Ramos (cell line): ENCODE data around the gene JPH2.

Experiments
- in situ Hi-C: fragments of 300-500 bp; cut with MboI; formaldehyde crosslinking; loops from one replicate; pipeline ENCODE4 v1.14.3; 2022; ENCODE audit warnings: low sequenced_read_pairs; ENCODE audit not compliant: unreplicated experiment

The JPH2 gene

GRCh38 chr20:44215125-44215524, 28.1 kb upstream of the JPH2 start:
- in situ Hi-C loops, result loop anchor here (5.0 to 25.0 kb wide), 3 partner anchors 97 to 472 kb away; partner anchors contain the start of gene FITM2

- in situ Hi-C loops, result loop anchor here (25.0 kb wide), 2 partner anchors 400 to 475 kb away; no protein-coding TSS in a partner anchor
Measured at GRCh38 chr20:44212792-44213191, 25.8 kb upstream of the JPH2 start.

- in situ Hi-C loops, result loop anchor here (25.0 kb wide), 2 partner anchors 401 to 476 kb away; no protein-coding TSS in a partner anchor
Measured at GRCh38 chr20:44211177-44212039, 24.4 kb upstream of the JPH2 start.

- in situ Hi-C loops, result loop anchor here (25.0 kb wide), 2 partner anchors 402 to 477 kb away; no protein-coding TSS in a partner anchor
Measured at GRCh38 chr20:44210406-44211176, 23.6 kb upstream of the JPH2 start, which contains the start of gene OSER1. OSER1 (minus strand) TSS chr20:44210771; CDS start chr20:44206957, 3,814 bp downstream.

DNA sequence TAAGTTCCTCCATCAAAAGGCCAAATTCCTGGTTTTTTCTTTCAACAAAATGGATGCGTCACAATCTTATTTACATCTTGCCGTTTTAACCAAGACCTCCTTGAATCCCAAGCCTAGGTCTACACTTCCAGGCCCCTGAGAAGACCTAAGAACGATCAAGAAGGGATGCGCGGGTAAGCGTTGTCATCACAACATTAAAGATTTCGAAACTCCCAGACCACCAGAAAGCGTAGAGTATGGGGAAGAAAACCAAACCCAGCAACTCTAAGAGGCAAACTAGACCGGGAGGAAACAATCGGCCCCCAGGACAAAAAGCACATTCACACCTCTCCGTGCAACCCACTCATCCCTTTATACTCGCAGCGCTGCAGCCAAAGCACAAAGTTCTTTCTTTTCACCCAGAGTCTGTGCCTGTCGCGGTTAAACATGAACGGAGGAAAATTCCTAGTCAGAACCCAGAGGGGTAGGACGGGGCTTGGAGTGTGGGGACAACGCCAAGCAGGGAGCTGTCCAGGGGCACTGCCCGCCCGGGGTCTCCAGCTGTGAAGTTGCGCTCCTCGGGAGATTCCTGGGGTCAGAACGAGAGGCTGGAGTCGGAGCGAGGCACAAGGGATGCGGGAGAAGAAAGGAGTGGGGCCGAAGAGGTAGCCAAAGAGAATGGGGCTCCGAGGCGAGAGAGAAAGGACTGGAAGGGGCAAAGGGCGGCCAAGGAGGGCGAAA, 22.9 kb upstream of the JPH2 start:
- in situ Hi-C loops, result loop anchor here (25.0 kb wide), 2 partner anchors 402 to 477 kb away; no protein-coding TSS in a partner anchor

DNA sequence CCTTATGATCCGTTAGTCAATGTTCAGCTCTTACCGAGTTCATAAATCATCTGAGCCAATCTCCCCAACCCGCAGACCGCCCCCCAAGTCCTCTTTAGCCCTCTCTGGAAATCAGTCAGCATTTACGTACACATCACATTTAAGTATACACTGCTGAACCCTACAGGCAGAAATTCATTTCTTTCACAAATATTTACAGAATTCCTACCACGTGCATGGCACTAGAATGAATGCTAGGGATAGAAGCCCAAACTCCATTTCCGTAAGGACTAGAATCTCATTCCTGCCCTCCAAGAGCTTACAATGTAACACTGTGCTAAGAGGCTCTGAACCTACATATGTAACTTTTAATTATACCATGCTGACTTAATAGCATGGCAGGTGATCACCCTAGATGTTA, 21.8 kb upstream of the JPH2 start:
- in situ Hi-C loops, result loop anchor here (25.0 kb wide), 2 partner anchors 404 to 479 kb away; no protein-coding TSS in a partner anchor

DNA sequence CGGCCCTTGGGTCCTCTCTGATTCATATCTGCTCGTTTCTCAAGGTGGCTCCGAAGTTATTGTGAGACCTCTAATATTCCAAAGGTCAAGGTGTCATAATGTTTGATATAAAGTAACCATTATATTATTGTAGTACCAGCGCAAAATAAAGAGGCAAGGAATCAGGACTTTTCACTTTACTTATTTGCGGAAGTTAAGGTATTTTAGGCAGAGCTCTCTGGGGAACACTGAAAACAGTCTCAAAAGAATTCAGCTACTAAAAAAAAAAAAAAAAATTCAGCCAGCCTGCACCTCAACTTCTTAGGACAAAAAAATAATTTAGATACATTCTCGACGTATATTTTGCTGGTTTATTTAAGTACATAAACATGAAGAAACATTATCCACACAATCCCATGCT, 21.2 kb upstream of the JPH2 start:
- in situ Hi-C loops, result loop anchor here (25.0 kb wide), 2 partner anchors 404 to 479 kb away; no protein-coding TSS in a partner anchor

DNA sequence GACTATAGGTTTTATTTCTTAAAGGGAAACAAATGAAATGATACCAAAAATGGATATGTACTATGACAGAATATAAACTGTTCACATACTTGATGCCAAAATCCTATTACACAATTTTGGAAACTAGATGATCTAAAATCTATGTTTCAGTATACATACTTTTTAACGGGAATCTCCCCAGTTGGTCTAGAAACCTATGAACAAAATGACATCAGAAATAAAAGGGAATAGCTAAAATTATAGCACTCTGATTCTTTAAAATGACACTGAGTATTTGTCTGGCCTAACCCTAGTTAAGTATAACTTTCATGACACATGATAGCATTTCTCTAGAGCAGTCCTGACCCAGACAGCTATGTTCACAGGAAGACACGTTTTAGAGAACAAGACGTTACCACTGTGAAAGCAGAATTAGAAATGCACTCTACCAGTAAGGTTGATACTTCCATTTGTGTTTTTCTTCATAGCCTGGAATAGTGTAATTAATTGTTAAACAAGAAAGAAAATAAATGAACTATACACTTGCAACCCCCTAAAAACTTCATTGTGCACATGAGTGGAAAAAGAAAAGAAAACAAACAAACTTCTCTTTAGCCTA, 20.2 kb upstream of the JPH2 start:
- in situ Hi-C loops, result loop anchor here (25.0 kb wide), 2 partner anchors 405 to 480 kb away; no protein-coding TSS in a partner anchor

GRCh38 chr20:44206132-44206531, 19.1 kb upstream of the JPH2 start:
- in situ Hi-C loops, result loop anchor here (25.0 kb wide), 2 partner anchors 406 to 481 kb away; no protein-coding TSS in a partner anchor

- in situ Hi-C loops, result loop anchor here (25.0 kb wide), 2 partner anchors 407 to 482 kb away; no protein-coding TSS in a partner anchor
Measured at GRCh38 chr20:44204832-44205215, 17.8 kb upstream of the JPH2 start.

DNA sequence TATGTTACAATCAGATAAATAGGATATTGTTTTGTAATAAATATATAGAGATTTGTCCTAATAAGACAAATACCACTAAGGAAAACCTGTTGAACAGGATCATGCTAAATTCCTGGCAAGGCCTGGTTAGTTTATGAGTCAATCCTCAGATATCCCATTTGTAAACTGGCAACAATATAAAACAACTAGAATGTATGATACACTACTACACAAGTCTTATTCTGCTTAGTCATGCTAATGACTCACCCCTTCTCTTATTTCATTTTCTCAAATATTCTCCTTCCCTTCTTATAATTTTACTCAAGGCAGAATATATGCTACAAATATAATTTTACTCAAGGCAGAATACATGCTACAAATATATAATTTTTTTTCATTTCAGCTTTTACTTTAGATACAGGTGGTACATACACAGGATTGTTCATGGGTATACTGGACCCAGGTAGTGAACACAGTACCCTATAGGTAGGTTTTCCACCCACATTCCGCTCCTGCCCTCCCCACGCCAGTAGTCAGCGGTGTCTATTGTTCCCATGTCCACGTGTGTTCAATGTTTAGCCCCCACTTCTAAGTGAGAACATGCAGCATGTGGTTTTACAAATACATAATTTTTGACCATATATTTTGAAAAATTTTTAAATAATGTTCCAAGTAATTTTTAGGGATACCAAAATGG, 17.3 kb upstream of the JPH2 start:
- in situ Hi-C loops, result loop anchor here (25.0 kb wide), 2 partner anchors 408 to 483 kb away; no protein-coding TSS in a partner anchor

DNA sequence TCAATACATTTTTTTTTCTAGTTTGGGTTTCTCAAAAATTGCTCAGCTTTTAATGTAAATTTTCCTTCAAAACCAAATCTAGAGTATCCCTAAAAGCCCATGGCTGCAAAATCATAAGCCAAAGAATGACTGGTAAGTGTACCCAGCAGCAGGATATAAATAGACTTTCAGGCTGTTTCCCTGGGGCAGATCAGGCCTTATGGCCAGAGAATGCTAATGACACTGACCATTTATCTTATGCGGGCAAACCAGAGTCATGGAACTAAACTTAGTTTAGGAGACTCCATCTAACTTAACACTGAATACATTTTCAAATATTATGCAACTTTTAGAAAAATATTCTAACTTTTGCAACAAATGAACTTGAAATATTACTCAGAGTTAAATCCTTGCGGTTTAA, 16.2 kb upstream of the JPH2 start:
- in situ Hi-C loops, result loop anchor here (25.0 kb wide), 2 partner anchors 409 to 484 kb away; no protein-coding TSS in a partner anchor

DNA sequence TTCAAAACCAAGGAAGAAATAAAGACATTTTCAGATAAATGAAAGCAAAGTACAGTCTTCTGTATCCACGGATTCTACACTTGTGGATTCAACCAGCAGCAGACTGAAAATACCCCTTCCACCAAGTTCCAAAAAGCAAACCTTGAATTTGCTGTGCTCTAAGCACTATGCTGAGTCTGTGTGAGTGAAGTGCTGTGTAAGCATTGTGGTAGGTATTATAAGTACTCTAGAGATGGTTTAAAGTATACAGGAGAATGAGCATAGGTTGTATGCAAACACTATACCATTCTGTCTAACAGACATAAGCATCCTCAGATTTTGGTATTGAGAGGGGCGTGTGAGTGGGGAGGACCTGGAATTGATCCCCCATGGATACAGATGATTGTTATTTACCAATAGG, 14.0 kb upstream of the JPH2 start:
- in situ Hi-C loops, result loop anchor here (25.0 kb wide), 2 partner anchors 411 to 486 kb away; no protein-coding TSS in a partner anchor

DNA sequence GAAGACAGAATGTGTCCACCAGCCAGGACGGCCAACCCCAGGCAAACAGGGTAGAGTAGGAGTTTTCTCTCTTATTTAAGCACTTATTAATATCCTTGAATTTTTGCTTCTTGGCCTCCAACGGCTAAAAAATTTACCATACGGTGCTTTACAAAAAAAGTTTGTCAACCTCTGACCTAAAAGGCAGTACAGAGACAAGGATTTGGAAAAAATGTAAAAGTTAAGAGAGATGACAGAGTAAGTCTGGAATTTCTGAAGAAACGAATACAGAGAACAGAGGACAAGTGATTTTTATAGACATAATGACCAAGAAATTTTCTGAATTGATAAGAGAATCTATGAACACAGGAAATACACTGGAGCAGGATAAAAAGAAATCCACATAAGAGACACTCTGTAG, 13.4 kb upstream of the JPH2 start:
- in situ Hi-C loops, result loop anchor here (25.0 kb wide), 2 partner anchors 412 to 487 kb away; no protein-coding TSS in a partner anchor

DNA sequence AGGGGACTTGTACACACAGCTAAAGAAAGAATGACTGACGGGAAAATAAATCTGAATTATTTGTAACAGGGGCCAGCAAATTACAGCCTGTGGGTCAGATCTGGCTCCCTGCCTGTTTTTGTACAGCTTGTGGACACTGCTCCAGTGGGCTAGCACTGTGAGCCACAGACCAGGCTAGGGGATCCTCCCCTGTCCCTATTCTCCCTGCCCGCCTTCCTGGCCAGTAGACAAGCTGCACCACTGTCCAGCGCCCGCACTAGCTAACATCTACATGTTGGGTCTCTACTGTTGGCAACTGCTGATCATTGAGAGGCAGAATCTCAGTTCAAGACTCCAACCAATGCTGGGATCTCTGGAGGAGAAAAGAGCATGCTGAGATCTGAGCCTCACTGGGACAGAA, 12.9 kb upstream of the JPH2 start:
- in situ Hi-C loops, result loop anchor here (25.0 kb wide), 2 partner anchors 412 to 487 kb away; no protein-coding TSS in a partner anchor

GRCh38 chr20:44198872-44199271, 11.9 kb upstream of the JPH2 start:
- in situ Hi-C loops, result no loop called here

DNA sequence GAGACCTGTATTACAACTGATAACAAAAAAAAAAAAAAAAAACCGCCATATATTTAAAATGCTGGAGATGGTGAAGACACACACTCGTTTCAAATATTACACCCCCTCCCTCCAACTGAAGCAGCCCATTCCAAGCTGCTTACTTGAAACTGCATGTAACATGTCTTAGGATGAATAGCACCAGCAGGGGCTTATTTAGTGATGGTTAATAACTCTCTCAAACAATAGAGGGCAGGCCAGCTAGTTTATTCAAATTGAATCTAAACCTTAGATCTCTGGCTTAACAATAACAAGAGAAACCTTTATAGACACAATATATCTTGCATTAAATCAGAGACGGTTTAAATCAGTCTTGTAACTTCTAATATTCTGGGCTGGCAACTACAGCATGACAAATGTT, 9.3 kb upstream of the JPH2 start:
- in situ Hi-C loops, result no loop called here

DNA sequence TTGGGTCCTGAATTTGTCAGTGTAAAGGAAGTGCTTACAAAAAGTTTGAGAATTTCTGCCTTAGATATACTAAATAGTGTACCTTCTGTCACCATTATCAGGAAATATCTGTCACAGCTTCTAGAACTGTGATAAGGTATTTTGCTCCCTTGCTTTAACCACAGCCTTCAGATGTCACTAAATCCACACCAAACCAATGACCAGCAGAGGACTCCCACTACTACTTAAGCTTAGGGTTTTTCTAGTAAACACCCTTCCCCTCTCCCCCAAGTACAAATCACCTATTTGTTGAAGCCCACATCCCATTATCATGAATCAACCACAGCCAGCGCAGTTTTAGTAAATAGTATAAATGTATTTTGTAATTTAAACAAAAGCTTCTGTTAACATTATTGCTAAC, 8.6 kb upstream of the JPH2 start:
- in situ Hi-C loops, result no loop called here

- in situ Hi-C loops, result no loop called here
Measured at GRCh38 chr20:44193801-44194200, 6.8 kb upstream of the JPH2 start.
